ENCODE results near the gene IL22.

The IL22 gene

DNA sequence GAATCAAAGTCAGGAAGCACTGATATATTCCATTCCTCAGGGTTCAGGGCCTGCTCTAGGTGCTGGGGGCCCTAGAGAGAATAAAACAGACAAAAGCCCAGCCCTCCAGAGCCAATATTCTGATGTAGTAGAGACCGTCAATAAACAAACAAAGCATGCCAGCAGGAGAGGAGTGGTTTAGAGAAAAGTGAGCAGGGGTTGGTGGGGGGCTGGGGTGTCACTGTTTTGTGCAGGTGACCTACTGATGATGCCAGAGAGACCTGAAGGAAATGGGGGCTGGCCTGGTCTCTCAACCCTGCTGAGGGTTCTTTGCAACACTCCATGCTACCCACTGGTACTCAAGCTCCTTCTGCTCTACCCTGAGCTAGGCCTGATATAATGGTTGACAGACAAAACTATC, 54.3 kb downstream of the IL22 start:
- no peak overlapping the region for H3K4me3 ChIP-seq (ENCODE audit: low read depth, low read length)
- TF ChIP-seq, protein P1, sequence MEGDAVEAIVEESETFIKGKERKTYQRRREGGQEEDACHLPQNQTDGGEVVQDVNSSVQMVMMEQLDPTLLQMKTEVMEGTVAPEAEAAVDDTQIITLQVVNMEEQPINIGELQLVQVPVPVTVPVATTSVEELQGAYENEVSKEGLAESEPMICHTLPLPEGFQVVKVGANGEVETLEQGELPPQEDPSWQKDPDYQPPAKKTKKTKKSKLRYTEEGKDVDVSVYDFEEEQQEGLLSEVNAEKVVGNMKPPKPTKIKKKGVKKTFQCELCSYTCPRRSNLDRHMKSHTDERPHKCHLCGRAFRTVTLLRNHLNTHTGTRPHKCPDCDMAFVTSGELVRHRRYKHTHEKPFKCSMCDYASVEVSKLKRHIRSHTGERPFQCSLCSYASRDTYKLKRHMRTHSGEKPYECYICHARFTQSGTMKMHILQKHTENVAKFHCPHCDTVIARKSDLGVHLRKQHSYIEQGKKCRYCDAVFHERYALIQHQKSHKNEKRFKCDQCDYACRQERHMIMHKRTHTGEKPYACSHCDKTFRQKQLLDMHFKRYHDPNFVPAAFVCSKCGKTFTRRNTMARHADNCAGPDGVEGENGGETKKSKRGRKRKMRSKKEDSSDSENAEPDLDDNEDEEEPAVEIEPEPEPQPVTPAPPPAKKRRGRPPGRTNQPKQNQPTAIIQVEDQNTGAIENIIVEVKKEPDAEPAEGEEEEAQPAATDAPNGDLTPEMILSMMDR (IDR thresholded peaks at IDR 0.05; ENCODE audit: low read depth, low read length) = no peak

DNA sequence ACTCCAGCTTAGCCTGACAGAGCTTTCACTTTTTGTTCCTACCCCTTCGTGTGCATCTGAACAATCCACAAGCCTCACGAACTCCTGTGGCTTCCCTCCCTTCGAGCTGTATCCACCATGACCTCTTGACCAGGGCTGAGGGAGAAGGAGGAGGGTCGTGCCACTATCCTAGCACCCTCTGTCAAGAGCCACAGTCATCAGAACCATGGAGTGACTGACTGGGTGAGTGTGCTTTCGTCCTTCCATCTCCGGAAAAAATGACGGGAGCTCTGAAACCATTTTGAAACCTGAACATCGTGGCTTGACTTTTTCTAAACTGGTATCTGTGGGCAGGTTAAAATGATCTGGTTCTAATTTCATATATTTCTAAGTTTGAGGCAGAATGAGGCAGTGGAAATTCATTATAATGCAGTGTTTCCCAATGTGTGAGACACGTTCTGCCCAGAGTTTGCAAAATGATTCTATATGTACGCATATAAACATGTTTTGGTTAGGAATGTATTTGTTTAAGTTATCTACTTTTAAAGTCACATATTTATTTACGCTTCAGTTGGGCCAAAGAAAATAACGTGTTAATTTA, 54.8 kb downstream of the IL22 start:
- TF ChIP-seq, protein P1 (IDR thresholded peaks at IDR 0.05; ENCODE audit: low read depth, low read length) = no peak
- H3K4me3 ChIP-seq (ENCODE audit: low read depth, low read length) = no peak overlapping the region

Data from WI38 (cell line).